Activated CD8-positive, alpha-beta T cell treated with anti-CD3 and anti-CD28 coated beads for 36 hours (primary cell): Measurements from ENCODE around the gene ATP1A4. TPM values are rescaled to one million over a fixed set of nuclear protein-coding genes. Genes with fewer than 3 reads are reported as not detected.

Experiments
- ATAC-seq: fragments of 200-7000 bp; cut with Tn5 transposase; one replicate; pipeline ENCODE4 v1.10.0; 2021; ENCODE audit warnings: mild to moderate bottlenecking, moderate library complexity
- CTCF ChIA-PET: fragments of 350-600 bp; sonication (Branson Sonifier 250); formaldehyde crosslinking; loops from one replicate; lab custom pipeline; 2021; ENCODE audit warnings: antibody characterized with exemption; lab: Charles Lee
- POLR2A ChIA-PET: fragments of 350-600 bp; sonication (Branson Sonifier 250); formaldehyde crosslinking; loops from one replicate; lab custom pipeline; 2021; ENCODE audit warnings: antibody characterized with exemption; lab: Charles Lee
- DNase-seq: peaks from one replicate; pipeline ENCODE4 v3.0.0-alpha.2; 2020
- H3K27ac Mint-ChIP-seq: one replicate; pipeline ENCODE4 v1.8.0; 2021; ENCODE audit warnings: mild to moderate bottlenecking, mixed read lengths
- H3K27me3 Mint-ChIP-seq: one replicate; pipeline ENCODE4 v1.8.0; 2021; ENCODE audit warnings: mixed read lengths
- H3K36me3 Mint-ChIP-seq: one replicate; pipeline ENCODE4 v1.8.0; 2021; ENCODE audit warnings: low read depth, mixed read lengths
- H3K4me1 Mint-ChIP-seq: one replicate; pipeline ENCODE4 v1.8.0; 2021; ENCODE audit warnings: low read depth, mixed read lengths
- H3K4me3 Mint-ChIP-seq: one replicate; pipeline ENCODE4 v1.8.0; 2021; ENCODE audit warnings: mild to moderate bottlenecking, moderate library complexity, mixed read lengths
- H3K9me3 Mint-ChIP-seq: one replicate; pipeline ENCODE4 v1.8.0; 2021; ENCODE audit warnings: mixed read lengths
- CTCF ChIP-seq: fragments of 200-600 bp; IDR thresholded peaks from one replicate; pipeline ENCODE4 v1.8.0; 2022; ENCODE audit warnings: antibody characterized with exemption, mild to moderate bottlenecking
- intact Hi-C: fragments of 100-400 bp; cut with micrococcal nuclease; formaldehyde crosslinking; loops from one replicate; pipeline ENCODE4 v1.10.0; 2022
- total RNA-seq, 2 experiments: library from RNA; stranded (reverse); gene quantifications; one replicate each; pipeline ENCODE4 v1.2.3, GENCODE V29; 2021

Gene ATP1A4
- total RNA-seq, 2 experiments from 2014 or later: not detected

GRCh38 chr1:160129046-160129445 is 22.4 kb upstream of the ATP1A4 start:
- Mint-ChIP-seq H3K27ac (no peak overlapping the region), H3K27me3 (peaks cover 11% of the 10 kb centered on the region), H3K4me1 (no peaks in the 10 kb centered on the region), H3K36me3 (no peaks in the 10 kb centered on the region), H3K9me3 (no peaks in the 10 kb centered on the region), H3K4me3 (no peak overlapping the region)
- ChIA-PET CTCF (interaction anchor here (0.8 kb wide), 1 partner anchor 162 kb away, joined by 3 read pairs; no protein-coding TSS in a partner anchor), POLR2A (no interaction called here)
- intact Hi-C loops: no loop called here
- no peak for DNase-seq
- no peak for TF ChIP-seq CTCF
- ATAC-seq: no peak

GRCh38 chr1:160129558-160129957 is 21.8 kb upstream of the ATP1A4 start:
- no peaks in the 10 kb centered on the region for H3K9me3 Mint-ChIP-seq
- no peak for TF ChIP-seq CTCF
- no peak overlapping the region for H3K4me3 Mint-ChIP-seq
- H3K27me3 Mint-ChIP-seq: peaks cover 11% of the 10 kb centered on the region
- ATAC-seq (no peak), DNase-seq (no peak)
- intact Hi-C loops: no loop called here
- POLR2A ChIA-PET: no interaction called here
- H3K4me1 Mint-ChIP-seq: no peaks in the 10 kb centered on the region
- CTCF ChIA-PET: no interaction called here
- H3K27ac Mint-ChIP-seq: no peak overlapping the region
- H3K36me3 Mint-ChIP-seq: no peaks in the 10 kb centered on the region

- no peak for DNase-seq
- Mint-ChIP-seq H3K4me1 (no peaks in the 10 kb centered on the region), H3K9me3 (no peaks in the 10 kb centered on the region), H3K27ac (no peak overlapping the region), H3K27me3 (peaks cover 11% of the 10 kb centered on the region), H3K36me3 (no peaks in the 10 kb centered on the region), H3K4me3 (no peak overlapping the region)
- ChIA-PET POLR2A (interaction anchor here (0.8 kb wide), 1 partner anchor 21 kb away, joined by 3 read pairs; no protein-coding TSS in a partner anchor), CTCF (no interaction called here)
- no peak for TF ChIP-seq CTCF
- intact Hi-C loops: no loop called here
- ATAC-seq: no peak
These were observed 21.4 kb upstream of the ATP1A4 start for GRCh38 chr1:160129966-160130365.

- H3K4me1 Mint-ChIP-seq: no peaks in the 10 kb centered on the region
- ATAC-seq: no peak
- no peak for DNase-seq
- ChIA-PET POLR2A (interaction anchor here (0.8 kb wide), 1 partner anchor 21 kb away, joined by 3 read pairs; no protein-coding TSS in a partner anchor), CTCF (no interaction called here)
- peaks cover 11% of the 10 kb centered on the region for H3K27me3 Mint-ChIP-seq
- H3K36me3 Mint-ChIP-seq: no peaks in the 10 kb centered on the region
- no peak for TF ChIP-seq CTCF
- no peaks in the 10 kb centered on the region for H3K9me3 Mint-ChIP-seq
- H3K4me3 Mint-ChIP-seq: no peak overlapping the region
- intact Hi-C loops: no loop called here
- H3K27ac Mint-ChIP-seq: no peak overlapping the region
These were observed 20.9 kb upstream of the ATP1A4 start for GRCh38 chr1:160130486-160130885.

- intact Hi-C loops: no loop called here
- Mint-ChIP-seq H3K9me3 (no peaks in the 10 kb centered on the region), H3K4me3 (no peak overlapping the region), H3K27ac (no peak overlapping the region), H3K4me1 (no peaks in the 10 kb centered on the region), H3K36me3 (no peaks in the 10 kb centered on the region), H3K27me3 (peaks cover 11% of the 10 kb centered on the region)
- no peak for TF ChIP-seq CTCF
- ATAC-seq (no peak), DNase-seq (no peak)
- ChIA-PET POLR2A (interaction anchor here (0.8 kb wide), 1 partner anchor 22 kb away, joined by 3 read pairs; no protein-coding TSS in a partner anchor), CTCF (interaction anchor here (1.4 kb wide), 1 partner anchor 22 kb away, joined by 3 read pairs; no protein-coding TSS in a partner anchor)
These were observed 20.5 kb upstream of the ATP1A4 start for GRCh38 chr1:160130939-160131338.
